ENCODE measurements around the gene PSORS1C2.

Gene PSORS1C2

DNA sequence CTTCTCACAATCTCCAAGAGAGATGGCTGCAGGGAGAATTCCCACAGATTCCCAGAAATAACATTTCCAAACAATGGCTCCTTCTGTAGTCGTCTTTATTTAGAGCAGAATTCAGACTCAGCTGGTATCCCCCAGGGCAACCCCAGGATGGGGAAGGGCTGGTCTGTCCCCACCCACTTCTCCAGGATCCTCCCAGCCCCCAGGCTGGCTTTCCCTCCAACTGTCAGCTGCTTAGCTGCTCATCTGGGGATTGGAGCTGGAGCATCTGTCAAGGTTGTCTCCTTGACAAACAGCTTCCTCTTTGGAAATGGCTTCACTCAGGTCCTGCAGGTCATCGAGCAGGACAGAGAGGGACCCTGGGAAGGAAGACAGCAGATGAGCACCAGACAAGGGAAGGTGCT lies 3.5 kb upstream of the PSORS1C2 start:
- H3K4me3 ChIP-seq (ENCODE audit: low read length): no peak overlapping the region
- no peak for TF ChIP-seq ZNF274 (IDR thresholded peaks at IDR 0.05; ENCODE audit: low read depth, low read length)

DNA sequence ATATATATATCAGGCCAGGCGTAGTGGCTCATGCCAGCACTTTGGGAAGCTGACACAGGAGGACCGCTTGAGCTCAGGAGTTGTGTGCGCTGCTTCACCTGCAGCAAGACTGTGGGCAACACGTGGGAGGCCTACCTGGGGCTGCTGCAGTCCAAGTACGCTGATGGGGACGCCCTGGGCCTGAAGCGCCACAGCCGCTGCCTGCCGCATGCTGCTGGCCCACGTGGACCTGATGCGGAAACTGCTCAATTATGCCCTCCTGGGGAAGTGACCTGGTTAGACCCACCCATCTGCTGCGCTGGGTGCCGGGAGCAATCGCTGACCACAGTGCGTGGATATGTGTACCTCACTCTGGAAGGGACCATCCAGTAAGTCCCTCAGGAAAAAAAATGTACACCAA lies 1.8 kb upstream of the PSORS1C2 start:
- H3K4me3 ChIP-seq (ENCODE audit: low read length): no peak overlapping the region
- TF ChIP-seq ZNF274 (IDR thresholded peaks at IDR 0.05; ENCODE audit: low read depth, low read length): no peak

DNA sequence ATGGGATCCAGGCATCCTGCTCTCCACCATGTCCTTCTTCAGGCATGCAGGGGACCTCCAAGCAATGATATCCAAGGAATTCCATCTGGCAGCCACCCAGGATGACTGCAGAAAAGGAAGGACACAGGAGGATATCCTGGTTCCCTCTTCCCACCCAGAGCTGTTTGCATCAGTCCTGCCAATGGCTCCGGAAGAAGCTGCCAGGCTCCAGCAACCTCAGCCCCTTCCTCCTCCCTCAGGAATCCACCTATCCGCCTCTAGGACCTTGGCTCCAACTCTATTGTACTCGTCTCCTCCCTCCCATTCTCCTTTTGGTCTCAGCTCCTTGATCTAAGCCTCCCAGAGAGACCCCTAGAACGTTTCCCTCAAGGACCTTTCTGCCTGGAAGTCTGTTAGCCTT lies 733 bp upstream of the PSORS1C2 start:
- no peak overlapping the region for H3K4me3 ChIP-seq (ENCODE audit: low read length)
- TF ChIP-seq ZNF274 (IDR thresholded peaks at IDR 0.05; ENCODE audit: low read depth, low read length): no peak

DNA sequence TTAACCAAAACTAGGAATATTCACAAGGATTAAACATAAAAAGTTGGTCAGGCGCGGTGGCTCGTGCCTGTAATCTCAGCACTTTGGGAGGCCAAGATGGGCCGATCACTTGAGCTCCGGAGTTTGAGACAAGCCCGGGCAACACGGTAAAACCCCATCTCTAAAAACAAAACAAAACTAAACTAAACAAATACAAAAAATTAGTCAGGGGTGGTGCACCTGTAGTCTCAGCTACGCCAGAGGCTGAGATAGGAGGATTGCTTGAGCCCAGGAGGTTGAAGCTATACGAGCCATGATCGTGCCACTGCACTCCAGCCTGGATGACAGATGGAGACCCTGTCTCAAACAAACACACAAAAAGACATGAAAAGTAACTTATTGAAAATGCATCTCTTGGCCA lies 3.2 kb downstream of the PSORS1C2 start:
- H3K4me3 ChIP-seq (ENCODE audit: low read length): no peak overlapping the region
- TF ChIP-seq ZNF274 (IDR thresholded peaks at IDR 0.05; ENCODE audit: low read depth, low read length): no peak

DNA sequence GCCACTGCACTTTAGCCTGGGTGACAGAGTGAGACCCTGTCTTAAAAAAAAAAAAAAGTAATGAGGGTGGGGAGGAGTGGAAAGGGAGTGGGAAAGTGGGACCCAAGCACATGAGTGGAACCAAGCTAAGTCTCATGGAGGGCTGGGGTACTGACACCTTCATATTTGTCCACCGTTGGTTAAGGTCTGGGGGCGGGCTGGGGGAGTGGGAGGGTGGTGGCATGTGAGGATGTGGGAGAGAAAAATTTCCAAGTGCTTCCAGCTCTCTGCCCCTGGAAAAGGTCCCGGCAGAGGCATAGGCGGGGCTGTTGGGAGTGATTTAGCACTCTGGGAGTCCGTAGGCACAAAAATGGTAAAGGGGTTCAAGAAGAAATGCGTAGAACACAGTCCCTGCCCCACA lies 6.1 kb downstream of the PSORS1C2 start:
- no peak overlapping the region for H3K4me3 ChIP-seq (ENCODE audit: low read length)
- TF ChIP-seq ZNF274 (IDR thresholded peaks at IDR 0.05; ENCODE audit: low read depth, low read length): no peak

DNA sequence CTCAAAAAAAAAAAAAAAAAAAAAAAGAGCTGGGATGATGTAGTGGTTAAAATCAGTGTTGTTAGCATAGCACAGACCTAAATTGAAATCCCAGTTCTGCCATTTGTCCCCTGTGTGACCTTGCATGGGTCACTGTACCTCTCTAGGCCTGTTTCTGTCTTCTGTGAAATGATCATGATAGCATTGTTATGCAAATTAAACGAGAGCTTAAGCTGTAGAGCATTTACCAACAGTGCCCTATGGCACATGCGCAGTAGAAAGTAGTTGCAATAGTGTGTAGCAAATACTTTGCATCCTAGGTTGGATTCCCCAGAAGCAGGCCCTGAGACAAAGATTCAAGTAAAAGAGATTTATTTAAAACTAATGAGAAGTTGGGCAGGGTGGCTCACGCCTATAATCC lies 7.3 kb downstream of the PSORS1C2 start:
- no peak for TF ChIP-seq ZNF274 (IDR thresholded peaks at IDR 0.05; ENCODE audit: low read depth, low read length)
- no peak overlapping the region for H3K4me3 ChIP-seq (ENCODE audit: low read length)

DNA sequence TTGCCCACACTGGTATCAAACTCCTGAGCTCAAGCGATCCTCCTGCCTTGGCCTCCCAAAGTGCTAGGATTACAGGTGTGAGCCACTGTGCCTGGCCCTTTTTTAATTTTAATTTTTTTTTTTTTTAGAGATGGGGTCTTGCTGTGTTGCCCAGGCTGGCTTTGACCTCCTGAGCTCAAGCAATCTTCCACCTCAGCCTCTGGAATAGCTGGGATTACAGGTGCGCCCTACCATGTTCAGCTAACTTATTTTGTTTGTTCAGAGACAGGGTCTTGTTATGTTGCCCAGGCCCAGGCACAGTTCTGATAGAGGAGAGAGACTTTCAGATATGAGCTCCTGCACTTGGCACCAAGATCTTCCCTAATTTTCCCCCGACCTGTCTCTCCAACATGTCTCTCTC lies 8.1 kb downstream of the PSORS1C2 start:
- H3K4me3 ChIP-seq (ENCODE audit: low read length): no peak overlapping the region
- TF ChIP-seq ZNF274 (IDR thresholded peaks at IDR 0.05; ENCODE audit: low read depth, low read length): no peak

DNA sequence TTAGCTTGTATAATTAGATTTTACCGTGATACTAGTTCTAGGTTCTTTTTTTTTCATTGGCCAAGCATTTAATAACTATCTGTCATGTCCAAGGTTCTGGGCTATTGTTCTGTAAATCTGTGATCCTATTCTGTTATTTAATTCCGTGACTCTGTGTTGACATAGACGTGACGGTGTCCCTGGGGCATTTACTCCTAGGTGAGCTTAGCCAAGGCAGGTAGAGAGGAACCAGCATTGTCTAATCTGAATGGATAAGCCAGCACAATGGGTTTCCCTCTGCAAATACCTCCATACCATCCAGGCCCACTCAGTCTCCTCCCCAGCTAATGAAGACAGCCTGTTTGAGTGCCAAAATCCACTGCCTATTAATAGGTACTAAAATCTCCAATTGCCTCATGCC lies 9.7 kb downstream of the PSORS1C2 start:
- no peak for TF ChIP-seq ZNF274 (IDR thresholded peaks at IDR 0.05; ENCODE audit: low read depth, low read length)
- no peak overlapping the region for H3K4me3 ChIP-seq (ENCODE audit: low read length)

DNA sequence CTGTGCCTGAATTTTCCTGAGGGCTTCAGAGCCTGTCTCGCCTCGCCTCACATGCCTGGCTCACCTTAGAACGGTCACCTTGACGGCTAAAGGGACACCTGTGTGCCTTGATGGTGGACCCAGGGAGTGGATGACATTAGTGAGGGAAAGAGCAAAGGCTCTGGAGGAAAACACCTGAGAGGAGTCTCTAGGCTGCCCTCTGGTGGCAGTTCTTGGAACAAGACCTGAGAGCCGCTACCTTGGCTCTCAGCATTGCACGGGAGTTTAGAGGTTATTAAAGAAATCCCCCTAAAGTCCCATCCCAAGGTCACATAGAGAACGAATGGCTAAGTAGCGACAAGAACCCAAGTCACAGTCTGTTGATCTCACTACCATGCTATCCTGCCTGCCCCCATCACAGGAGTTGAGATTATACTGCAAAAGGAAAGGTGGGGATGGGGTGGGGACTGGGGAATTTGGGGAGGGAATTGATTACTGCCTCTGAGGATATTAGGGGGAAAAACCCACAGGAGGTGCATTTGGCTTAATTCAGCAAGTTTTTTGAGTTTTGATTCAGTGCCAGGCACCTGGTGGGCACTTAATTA lies 10.7 kb downstream of the PSORS1C2 start:
- no peak for TF ChIP-seq ZNF274 (IDR thresholded peaks at IDR 0.05; ENCODE audit: low read depth, low read length)
- H3K4me3 ChIP-seq (ENCODE audit: low read length): no peak overlapping the region

DNA sequence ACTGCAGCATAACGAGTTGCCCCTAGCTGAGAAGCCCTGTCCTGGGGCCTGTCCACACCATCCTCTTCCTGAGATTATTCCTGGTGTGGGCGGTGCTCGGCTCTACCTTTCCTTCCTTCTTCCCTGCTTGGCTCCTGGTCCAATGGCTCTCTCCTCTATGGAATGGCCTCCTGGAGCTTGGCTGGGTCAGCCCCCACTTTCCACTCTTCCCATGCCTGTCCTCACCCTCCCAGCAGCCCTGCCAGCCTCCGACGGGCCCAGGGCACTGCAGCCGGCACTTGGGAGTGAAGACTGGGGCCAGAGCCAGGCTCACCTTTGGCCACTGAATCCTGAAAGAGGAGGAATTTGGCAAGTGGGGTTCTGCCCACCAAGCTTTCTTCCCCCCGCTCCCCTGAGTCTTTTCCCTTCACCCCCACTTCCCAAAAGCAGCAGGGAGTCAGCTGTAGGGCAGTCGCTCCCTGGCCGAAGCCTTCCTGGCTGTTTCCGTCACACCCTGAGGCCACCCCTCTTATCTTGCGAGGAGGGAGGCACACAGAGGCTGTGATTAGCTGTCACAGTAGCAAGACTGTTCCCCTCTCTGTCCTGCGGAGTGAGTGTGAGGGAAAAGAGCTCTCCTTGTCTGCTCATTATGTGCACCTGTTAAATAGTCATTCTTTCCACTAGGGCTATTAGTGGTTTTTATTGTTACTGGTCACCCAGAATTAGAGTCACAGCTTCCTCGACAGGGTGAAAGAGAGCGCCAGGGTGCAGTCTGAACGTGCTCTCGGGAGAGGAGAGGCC lies 12.3 kb downstream of the PSORS1C2 start:
- no peak for TF ChIP-seq ZNF274 (IDR thresholded peaks at IDR 0.05; ENCODE audit: low read depth, low read length)
- H3K4me3 ChIP-seq (ENCODE audit: low read length): no peak overlapping the region

DNA sequence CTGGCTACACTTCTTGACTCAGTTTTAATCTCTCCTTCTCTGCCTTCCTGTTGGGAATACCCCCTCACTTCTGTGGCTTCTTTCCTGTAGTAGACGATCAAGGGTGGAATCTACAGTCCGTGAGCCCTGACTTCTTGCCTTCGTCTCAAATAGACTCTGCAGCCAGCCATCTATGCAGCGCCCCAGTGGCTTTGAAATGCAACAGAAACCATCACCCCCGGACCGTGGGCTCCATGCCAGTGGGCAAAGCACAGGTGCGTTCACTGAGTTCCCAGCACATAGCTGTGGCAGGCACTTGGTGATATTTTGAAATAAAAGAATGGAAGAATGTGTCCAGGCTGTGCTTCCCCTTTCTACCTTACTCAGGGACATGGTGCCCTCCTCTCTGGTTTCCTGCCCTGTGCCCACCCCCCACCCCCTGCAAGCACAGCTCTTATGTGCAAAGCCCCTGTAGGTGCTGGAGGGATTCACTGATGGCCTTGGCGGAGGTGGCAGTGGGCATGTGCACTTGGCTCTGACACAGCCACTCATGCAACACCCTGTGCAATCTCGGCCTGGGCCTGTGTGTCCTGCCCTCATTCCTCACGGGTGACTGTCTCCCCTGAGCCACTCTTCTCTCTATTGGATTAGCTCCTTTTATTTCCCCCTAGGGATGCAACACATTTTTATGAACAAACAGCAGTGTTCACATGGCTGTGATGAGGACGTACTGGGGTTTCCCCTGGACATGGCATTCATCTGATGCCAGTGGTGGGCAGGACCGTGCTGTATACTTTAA lies 13.1 kb downstream of the PSORS1C2 start:
- no peak for TF ChIP-seq ZNF274 (IDR thresholded peaks at IDR 0.05; ENCODE audit: low read depth, low read length)
- no peak overlapping the region for H3K4me3 ChIP-seq (ENCODE audit: low read length)

DNA sequence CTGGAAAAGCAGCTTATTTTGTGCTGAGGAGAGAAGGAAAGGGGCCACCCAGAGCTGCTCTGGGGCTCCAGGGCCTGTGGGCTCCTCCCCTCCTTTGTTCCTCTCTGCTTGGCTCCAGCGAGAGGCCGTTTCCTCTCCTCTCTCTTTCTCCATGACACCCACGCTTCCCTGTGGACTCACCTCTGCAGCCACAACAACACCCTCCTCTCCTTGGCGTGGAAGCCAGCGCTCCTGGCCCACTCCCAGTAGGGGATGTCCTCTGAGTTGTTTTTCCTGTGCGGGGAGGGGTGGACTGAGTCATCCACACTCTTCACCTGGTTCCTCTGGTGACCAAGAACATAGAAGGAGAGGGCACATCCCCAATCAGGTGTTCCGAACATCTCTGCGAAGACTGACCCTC lies 13.7 kb downstream of the PSORS1C2 start:
- no peak for TF ChIP-seq ZNF274 (IDR thresholded peaks at IDR 0.05; ENCODE audit: low read depth, low read length)
- no peak overlapping the region for H3K4me3 ChIP-seq (ENCODE audit: low read length)

DNA sequence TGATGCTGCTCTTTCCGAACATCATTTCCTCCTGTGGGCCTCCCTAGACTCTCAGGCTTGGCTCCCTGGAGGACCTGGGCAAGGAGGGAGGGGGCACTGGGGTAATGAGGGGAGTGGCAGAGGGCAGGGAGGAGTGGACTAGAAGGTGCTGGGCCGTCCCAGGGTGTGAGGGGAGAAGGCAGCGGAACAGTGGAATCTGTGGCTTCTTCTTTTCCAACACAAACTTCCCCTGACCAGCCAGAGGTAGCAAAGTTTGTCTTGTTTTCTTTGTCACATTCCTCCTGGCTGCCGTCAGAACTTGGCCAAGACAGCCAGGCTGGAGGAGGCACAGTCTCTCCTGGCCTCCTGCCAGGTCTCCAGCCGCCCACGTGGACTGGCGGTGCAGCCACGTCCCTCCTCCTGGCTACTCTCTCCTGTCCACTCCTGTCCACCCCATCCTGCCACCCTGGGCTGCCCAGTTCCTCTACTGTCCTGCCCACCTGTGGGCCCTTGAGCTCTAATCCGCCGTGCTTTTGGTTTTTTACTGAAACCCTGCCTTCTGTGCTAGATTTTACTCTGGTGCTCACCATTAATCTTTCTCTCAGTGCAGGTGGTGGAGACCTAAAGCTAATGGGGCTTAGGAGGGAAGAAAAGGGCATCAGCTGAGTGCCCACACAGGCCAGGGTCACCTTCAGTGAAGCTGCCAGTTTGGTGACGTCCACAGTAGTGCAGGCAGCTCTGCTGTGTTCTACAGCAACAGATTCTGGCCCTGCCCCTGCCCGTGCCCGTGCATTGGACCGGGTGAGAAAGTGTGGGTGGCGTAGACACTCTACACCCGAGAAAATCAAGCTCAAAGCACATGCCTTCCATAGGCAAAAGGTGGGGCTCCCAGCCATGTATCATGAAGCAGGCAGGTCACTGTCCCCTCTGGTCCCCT lies 15.8 kb downstream of the PSORS1C2 start:
- no peak for TF ChIP-seq ZNF274 (IDR thresholded peaks at IDR 0.05; ENCODE audit: low read depth, low read length)
- H3K4me3 ChIP-seq (ENCODE audit: low read length): no peak overlapping the region
